ENCODE results near the gene IGFBP6.

DNA sequence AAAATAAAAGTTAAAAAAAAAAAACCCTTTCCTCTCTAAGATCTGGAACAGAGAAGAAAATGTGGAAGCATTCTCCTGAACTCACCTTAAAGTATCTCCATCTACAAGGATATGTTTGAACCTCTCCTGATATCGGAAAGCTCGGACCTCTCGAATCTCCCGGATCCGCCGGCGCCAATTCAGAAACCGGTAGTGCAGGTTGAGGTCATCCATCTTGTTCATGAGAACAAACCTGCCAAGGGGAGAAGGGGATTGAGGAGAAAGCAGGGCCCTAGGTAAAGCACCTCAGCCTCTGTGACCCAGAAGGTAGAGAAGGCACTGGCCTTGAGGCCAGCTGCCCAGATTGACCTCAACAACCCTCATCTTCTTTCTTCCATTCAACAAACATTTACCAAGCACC, 20.4 kb upstream of the IGFBP6 start:
- TF ChIP-seq, protein P1, sequence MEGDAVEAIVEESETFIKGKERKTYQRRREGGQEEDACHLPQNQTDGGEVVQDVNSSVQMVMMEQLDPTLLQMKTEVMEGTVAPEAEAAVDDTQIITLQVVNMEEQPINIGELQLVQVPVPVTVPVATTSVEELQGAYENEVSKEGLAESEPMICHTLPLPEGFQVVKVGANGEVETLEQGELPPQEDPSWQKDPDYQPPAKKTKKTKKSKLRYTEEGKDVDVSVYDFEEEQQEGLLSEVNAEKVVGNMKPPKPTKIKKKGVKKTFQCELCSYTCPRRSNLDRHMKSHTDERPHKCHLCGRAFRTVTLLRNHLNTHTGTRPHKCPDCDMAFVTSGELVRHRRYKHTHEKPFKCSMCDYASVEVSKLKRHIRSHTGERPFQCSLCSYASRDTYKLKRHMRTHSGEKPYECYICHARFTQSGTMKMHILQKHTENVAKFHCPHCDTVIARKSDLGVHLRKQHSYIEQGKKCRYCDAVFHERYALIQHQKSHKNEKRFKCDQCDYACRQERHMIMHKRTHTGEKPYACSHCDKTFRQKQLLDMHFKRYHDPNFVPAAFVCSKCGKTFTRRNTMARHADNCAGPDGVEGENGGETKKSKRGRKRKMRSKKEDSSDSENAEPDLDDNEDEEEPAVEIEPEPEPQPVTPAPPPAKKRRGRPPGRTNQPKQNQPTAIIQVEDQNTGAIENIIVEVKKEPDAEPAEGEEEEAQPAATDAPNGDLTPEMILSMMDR (IDR thresholded peaks at IDR 0.05) = no peak
- no peak for TF ChIP-seq POLR2A (IDR thresholded peaks at IDR 0.05)

Measured in right lobe of liver (tissue), 4 donors.